Measurements from ENCODE around the gene VAPB.

Gene VAPB

GRCh38 chr20:58378704-58379103 is 10.3 kb upstream of the VAPB start:
- DNase-seq: no peak

DNA sequence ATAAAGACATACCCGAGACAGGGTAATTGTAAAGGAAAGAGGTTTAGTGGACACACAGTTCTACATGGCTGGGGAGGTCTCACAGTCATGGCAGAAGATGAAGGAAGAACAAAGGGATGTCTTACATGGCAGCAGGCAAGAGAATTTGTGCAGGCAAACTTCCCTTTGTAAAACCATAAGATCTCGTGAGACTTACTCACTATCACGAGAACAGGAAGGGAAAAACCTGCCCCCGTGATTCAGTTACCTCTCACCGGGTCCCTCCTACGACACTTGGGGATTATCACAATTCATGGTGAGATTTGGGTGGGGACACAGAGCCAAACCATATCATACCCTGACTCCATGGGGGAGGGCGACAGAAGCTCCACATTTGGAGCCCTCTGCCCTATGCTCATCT is 7.4 kb upstream of the VAPB start:
- DNase-seq: no peak

DNA sequence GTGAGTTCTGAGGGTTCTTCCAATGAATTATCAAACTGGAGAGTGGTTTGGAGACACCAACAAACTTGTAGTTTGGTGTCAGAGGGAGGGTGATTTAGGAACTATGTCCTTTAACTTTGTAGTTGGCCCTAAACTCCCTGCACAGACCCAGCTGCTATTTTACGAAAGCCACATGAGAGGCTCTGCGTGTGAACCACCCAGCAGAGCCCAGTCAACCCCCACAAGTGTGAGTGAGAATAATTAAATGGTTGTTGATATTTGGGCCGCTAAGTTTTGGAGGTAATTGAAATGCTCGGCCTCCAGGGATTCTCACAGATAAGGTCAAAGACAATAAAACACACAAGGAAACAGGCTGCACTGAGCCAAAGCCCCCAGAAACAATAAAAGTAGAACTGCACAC is 6.9 kb upstream of the VAPB start:
- no peak for DNase-seq

DNA sequence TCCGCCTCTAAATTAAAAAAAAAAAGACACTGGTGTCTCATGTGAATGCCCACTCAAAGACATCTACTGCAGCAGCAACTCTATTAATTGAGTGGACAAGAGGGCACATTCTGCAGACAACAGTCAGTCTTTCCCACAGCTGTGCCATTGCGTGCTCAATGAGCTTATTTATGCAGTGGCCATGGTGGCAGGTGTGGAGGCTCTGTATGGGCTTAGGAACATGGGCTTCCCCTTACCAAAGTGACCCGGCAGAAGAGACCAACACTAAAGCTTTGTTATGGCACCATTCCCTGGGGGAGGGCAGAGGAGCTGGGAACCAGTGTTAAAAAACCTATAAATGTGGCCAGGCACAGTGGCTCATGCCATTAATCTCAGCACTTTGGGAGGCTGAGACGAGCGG is 4.2 kb upstream of the VAPB start:
- DNase-seq: no peak

- DNase-seq: no peak
Observed at GRCh38 chr20:58388028-58388601, 914 bp upstream of the VAPB start.

- peak; percentile 49 for DNase-seq
Observed at GRCh38 chr20:58389324-58389967, 417 bp downstream of the VAPB start.

- DNase-seq: no peak
Observed at GRCh38 chr20:58389968-58390658, 1.1 kb downstream of the VAPB start.

GRCh38 chr20:58390659-58391035 is 1.6 kb downstream of the VAPB start:
- DNase-seq: no peak

DNA sequence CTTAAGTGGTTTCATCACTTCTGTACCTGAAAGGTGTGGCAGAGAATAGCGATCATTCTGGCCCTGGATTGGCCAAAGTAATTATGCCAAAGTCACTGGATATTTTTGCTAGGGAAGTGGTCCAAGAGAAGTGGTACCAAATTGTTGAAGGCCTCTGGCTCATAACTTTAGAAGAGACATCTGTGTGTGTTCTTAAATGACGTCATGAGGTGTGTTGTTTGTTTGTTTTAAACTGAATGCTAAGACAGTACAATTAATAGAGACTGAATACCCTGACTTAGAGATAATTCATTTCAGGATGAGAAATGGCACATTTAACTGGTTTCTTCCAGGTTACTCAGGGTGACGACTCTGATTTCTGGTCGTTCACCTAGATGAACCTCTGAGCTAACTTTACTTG is 3.3 kb downstream of the VAPB start:
- DNase-seq: no peak

- DNase-seq: peak; percentile 52
Observed at GRCh38 chr20:58393299-58393698, 4.3 kb downstream of the VAPB start.

DNA sequence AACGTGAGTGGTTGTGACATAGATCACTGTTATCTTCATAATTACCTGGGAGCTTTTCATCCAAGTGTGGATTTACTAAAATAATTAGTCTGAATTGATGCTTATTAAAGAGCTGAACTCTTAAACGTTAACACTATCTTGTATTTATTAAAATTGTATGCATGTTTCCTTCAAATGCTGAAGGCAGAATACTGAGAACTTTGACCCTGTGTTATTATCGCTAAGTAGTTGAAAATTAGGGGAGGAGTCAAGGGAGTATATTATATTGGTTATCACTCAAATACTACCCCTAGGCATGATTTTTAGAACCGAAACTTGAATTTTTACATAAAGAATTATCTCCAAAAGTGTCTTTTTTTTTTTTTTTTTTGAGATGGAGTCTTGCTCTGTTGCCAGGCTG is 5.8 kb downstream of the VAPB start:
- DNase-seq: no peak

DNA sequence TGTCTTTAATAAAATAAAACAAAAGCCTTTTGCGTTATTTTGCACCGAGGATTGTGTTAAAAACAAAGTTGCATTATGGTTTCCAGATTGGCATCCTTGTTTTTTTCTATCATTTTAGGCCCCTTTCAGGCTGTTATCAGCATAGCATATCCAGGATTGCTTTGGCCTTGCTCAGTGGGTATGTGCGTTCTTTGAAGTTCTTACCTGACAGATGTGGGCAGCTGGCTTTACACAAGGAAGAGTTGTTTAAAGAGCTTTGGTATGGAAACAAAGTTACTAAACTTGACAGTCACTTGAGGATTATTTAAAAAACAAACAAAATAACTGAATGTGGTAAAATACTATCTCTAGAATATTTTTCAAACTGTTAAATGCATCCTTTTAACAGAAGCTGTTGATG is 6.6 kb downstream of the VAPB start:
- no peak for DNase-seq

DNA sequence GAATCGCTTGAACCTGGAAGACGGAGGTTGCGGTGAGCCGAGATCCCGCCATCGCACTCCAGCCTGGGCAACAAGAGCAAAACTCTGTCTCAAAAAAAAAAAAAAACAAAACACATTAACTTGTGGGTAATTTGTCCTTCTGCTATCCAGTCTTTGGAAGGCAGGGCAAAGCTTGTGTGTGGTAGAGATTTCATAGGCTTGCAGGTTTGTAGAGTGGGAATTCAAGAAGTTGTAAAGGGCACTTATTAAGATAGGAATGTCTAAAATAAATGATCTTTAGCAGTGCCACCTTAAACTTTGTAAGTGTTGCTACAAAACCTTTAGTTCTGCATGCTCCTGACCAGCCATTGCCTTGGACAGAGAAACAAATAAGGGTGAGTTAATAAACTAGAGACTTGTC is 8.4 kb downstream of the VAPB start:
- DNase-seq: no peak

GRCh38 chr20:58398254-58398653 is 9.2 kb downstream of the VAPB start:
- DNase-seq: no peak

GRCh38 chr20:58399926-58400325 is 10.9 kb downstream of the VAPB start:
- DNase-seq: no peak

- DNase-seq: no peak
Observed at GRCh38 chr20:58401162-58401561, 12.1 kb downstream of the VAPB start.

GRCh38 chr20:58402305-58402704 is 13.3 kb downstream of the VAPB start:
- DNase-seq: no peak

- no peak for DNase-seq
Observed at GRCh38 chr20:58402827-58403226, 13.8 kb downstream of the VAPB start.

GRCh38 chr20:58403272-58403671 is 14.2 kb downstream of the VAPB start:
- no peak for DNase-seq

- DNase-seq: no peak
Observed at GRCh38 chr20:58405504-58406291, 16.7 kb downstream of the VAPB start.

DNA sequence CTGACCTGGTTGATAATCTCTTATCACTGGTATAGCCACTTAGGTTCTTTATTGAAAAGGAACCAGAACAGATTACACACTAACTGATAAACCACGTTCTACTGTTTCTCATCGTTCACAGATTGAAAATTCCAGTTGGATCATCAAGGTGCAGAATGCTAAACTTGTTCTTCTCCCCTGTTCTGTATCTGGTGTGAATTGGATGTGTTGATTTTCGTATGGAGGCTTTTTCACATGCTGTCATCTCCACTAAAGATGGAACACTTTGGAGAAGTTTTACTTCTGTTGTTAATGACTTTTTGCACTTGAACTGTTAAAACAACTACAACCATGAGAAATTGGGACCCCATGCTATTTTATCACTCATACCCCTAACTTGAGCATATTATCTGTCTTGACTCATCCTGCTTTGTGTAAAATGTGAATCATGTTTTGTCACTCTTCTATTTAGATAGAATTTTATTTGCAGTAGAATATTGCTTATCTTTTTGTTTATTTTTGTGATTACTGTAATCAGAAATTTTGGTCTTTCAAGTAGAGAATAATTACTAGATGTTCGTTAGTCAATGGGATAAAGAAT is 17.5 kb downstream of the VAPB start:
- peak; percentile 13 for DNase-seq

DNA sequence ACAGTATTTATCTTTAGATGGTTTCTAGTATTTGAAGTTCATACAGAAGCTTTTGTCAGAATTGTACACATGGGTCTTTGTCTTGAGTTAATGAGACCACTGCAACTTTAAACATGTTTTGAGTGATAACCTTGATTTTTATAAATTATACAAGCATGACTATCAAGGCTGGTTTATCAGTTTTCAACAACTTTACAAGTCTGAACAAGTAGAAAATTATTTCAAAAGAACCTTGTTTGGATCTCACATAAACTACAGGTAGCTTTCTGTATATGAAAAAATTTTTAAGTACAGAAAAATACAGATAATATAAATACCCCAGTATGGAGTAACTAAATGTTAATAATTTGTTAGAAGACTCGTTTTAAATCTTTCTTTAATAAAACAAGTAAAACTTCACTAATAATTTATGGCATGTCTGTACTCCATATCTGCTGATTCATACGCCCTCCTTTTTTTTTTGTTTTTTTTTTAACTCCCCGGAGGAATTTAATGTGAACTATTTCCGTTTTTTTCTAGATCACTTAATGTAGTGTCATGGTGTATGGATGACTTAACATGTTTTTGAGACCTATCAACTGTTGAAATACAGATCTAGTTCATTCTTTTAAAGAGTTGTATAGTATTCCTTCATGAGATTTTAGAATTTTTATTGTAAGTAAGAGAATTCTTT is 18.3 kb downstream of the VAPB start:
- DNase-seq: peak; percentile 57

All from EL (cell line).